Type B pancreatic cell (in vitro differentiated cells): Measurements from ENCODE around the gene NLRP10. TPM values are rescaled to one million over a fixed set of nuclear protein-coding genes. Genes with fewer than 3 reads are reported as not detected.

ENCODE experiments used
- DNase-seq: peaks from one replicate; pipeline ENCODE4 v3.0.0; 2021; ENCODE audit warnings: mixed read lengths; ENCODE audit not compliant: unreplicated experiment; ENCODE audit errors: extremely low spot score
- H3K27ac Mint-ChIP-seq: 2 replicates; pipeline ENCODE4 v1.8.0; 2021; ENCODE audit warnings: mild to moderate bottlenecking, mixed read lengths
- H3K27me3 Mint-ChIP-seq: 2 replicates; pipeline ENCODE4 v1.8.0; 2021; ENCODE audit warnings: mixed read lengths
- H3K36me3 Mint-ChIP-seq: 2 replicates; pipeline ENCODE4 v1.8.0; 2021; ENCODE audit warnings: mixed read lengths
- H3K4me1 Mint-ChIP-seq: one replicate; pipeline ENCODE4 v1.8.0; 2021; ENCODE audit warnings: mixed read lengths; ENCODE audit not compliant: unreplicated experiment
- H3K4me3 Mint-ChIP-seq: 2 replicates; pipeline ENCODE4 v1.8.0; 2021; ENCODE audit warnings: mild to moderate bottlenecking, mixed read lengths
- H3K9me3 Mint-ChIP-seq: 2 replicates; pipeline ENCODE4 v1.8.0; 2021; ENCODE audit warnings: mixed read lengths
- total RNA-seq: library from RNA; stranded (reverse); gene quantifications from 2 replicates; pipeline ENCODE4 v1.2.1, GENCODE V29; 2021; ENCODE audit warnings: low replicate concordance
- TF ChIP-seq, protein P1 (sequence below): fragments of 200-600 bp; sonication (generic); conservative IDR thresholded peaks from 2 replicates; pipeline ENCODE4 v1.5.0; 2021; ENCODE audit warnings: antibody characterized with exemption, mild to moderate bottlenecking

Gene NLRP10
- total RNA-seq, 1 donor from 2014 or later, result not detected

DNA sequence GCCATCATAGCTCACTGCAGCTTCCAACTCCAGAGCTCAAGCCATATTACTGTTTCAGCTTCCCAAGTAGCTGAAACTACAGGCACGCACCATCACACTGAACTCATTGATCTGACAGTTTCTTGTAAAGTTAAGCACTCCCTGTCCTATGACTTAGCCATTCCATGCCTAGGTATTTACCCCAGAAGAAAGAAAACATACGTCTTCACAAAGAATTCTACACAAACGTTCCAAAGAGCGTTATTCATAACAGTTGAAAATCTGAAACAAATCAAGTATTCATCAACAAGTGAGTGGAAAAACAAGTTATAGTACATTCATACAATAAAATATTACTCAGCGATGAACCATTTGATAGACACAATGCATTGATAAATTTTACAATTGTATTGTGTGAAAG is 7.8 kb upstream of the NLRP10 start:
- Mint-ChIP-seq H3K27me3 (no peaks in the 10 kb centered on the region), H3K27ac (peak overlapping the region; percentile 22), H3K4me1 (no peaks in the 10 kb centered on the region), H3K4me3 (no peak overlapping the region), H3K36me3 (no peaks in the 10 kb centered on the region), H3K9me3 (no peaks in the 10 kb centered on the region)
- TF ChIP-seq, protein P1, sequence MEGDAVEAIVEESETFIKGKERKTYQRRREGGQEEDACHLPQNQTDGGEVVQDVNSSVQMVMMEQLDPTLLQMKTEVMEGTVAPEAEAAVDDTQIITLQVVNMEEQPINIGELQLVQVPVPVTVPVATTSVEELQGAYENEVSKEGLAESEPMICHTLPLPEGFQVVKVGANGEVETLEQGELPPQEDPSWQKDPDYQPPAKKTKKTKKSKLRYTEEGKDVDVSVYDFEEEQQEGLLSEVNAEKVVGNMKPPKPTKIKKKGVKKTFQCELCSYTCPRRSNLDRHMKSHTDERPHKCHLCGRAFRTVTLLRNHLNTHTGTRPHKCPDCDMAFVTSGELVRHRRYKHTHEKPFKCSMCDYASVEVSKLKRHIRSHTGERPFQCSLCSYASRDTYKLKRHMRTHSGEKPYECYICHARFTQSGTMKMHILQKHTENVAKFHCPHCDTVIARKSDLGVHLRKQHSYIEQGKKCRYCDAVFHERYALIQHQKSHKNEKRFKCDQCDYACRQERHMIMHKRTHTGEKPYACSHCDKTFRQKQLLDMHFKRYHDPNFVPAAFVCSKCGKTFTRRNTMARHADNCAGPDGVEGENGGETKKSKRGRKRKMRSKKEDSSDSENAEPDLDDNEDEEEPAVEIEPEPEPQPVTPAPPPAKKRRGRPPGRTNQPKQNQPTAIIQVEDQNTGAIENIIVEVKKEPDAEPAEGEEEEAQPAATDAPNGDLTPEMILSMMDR, result no peak
- DNase-seq, result no peak

DNA sequence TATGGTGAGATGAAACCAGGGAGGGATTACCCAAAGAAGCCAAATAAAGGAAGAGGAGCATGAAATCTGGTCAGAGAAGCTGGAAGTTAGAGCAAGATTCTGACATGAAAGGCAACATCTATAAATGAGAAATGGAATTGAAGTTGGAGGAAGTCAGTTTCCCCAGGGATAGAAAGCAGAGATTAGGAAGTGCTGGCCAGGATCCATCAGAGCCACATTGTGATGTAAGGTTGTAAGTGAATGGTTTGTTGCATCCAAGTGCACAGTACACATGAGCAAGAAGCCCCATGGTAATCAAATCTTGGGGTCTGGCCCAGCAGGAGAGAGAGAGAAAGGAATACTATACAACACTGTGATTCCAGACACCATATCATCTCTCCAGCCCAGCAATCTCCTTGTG is 6.6 kb upstream of the NLRP10 start:
- Mint-ChIP-seq H3K9me3 (no peaks in the 10 kb centered on the region), H3K4me3 (no peak overlapping the region), H3K27me3 (peaks cover 8% of the 10 kb centered on the region), H3K27ac (no peak overlapping the region), H3K4me1 (no peaks in the 10 kb centered on the region), H3K36me3 (no peaks in the 10 kb centered on the region)
- DNase-seq, result no peak
- TF ChIP-seq, protein P1, result no peak

DNA sequence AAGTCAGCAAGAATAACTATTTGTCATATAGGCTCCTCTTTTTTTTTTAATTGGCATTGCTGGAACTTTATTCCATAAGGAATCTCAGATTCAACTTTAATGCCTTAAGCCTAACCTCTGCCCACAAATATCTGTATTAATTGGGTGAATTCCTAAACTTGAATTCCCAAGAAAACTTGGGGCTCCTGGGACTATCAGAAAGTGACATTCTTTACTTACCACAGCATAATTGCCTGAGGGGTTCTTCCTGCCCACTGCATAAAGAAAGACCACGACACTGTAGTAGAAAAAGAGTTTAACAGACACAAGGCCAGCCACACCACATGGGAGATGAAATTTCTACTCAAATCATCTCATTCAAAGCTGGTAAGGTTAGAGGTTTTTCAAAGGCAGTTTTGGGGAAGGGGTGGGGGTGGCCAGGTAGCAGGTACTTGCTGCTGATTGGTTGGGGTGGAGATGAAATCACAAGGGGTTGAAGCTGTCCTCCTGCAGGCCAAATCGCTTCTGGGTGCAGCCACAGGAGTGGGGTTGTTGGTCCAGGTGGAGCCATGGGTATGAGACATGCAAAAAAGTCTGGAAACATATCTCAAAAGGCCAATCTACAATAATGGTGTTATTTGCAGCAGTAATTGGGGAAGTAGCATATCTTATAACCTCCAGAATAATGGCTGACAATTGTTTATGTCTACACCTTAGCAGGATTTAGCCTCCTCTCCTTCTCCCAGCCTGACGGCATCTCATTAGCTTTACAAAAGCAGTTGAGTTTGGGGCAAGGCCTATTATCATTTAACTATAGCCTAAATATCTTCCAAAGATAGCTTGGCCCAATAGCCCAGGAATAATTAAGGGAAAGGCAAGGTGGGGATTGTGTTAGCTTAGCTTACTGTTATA is 4.8 kb upstream of the NLRP10 start:
- no peak for DNase-seq
- TF ChIP-seq, protein P1, result no peak
- H3K4me3 Mint-ChIP-seq, result no peak overlapping the region
- H3K9me3 Mint-ChIP-seq, result no peaks in the 10 kb centered on the region
- peaks cover 10% of the 10 kb centered on the region for H3K27me3 Mint-ChIP-seq
- H3K4me1 Mint-ChIP-seq, result no peaks in the 10 kb centered on the region
- H3K36me3 Mint-ChIP-seq, result no peaks in the 10 kb centered on the region
- no peak overlapping the region for H3K27ac Mint-ChIP-seq

DNA sequence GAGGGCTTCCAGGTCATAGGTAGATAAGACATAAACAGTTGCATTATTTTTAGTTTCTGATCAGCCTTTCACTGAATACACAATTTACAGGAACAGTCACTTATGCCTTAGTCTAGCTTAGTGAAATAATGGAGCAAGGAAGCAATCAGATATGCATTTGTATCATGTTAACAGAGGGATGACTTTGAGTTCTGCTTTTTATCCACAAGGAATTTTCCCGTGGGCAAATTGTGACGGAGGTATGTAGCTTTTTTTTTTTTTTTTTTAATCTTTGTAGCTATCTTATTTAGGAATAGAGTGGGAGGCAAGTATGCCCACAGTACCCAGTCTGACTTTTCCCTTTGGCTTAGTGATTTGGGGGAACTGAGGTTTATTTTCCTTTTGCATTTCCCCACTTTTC is 3.4 kb upstream of the NLRP10 start:
- TF ChIP-seq, protein P1, result no peak
- DNase-seq, result no peak
- no peaks in the 10 kb centered on the region for H3K4me1 Mint-ChIP-seq
- no peak overlapping the region for H3K4me3 Mint-ChIP-seq
- peaks cover 10% of the 10 kb centered on the region for H3K27me3 Mint-ChIP-seq
- H3K9me3 Mint-ChIP-seq, result no peaks in the 10 kb centered on the region
- H3K36me3 Mint-ChIP-seq, result no peaks in the 10 kb centered on the region
- H3K27ac Mint-ChIP-seq, result peak overlapping the region; percentile 7

DNA sequence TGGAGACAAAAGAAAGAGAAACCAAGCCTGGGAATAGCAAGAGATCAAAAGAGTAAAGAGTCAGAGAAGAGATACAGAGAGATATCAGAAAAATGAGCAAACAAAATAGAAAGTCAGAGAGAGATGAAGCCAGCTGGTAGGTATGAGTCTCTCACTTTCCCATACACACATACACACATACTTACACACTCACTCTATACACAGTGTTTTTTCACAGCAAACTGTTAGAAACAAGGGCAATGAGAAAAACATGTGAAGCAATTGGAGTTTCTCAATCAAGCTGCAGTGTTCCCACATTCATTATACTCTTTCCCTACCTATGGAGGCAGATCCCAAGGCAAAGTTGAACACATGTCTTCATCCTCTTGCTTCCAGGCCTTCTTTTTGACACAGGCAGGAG is 2.6 kb upstream of the NLRP10 start:
- no peaks in the 10 kb centered on the region for H3K4me1 Mint-ChIP-seq
- H3K36me3 Mint-ChIP-seq, result no peaks in the 10 kb centered on the region
- no peaks in the 10 kb centered on the region for H3K9me3 Mint-ChIP-seq
- DNase-seq, result no peak
- H3K27ac Mint-ChIP-seq, result no peak overlapping the region
- no peak overlapping the region for H3K4me3 Mint-ChIP-seq
- H3K27me3 Mint-ChIP-seq, result peaks cover 10% of the 10 kb centered on the region
- TF ChIP-seq, protein P1, result no peak
